DND-41 (cell line): ENCODE results near the gene DLGAP4.

Experiments
- ATAC-seq: fragments of 200-7000 bp; cut with Tn5 transposase; 3 replicates; pipeline ENCODE4 v1.9.1; 2021; ENCODE audit warnings: low read depth; ENCODE audit not compliant: insufficient read depth
- DNase-seq: peaks from one replicate; pipeline ENCODE4 v3.0.0-alpha.2; 2020
- H2AFZ ChIP-seq: 2 replicates; pipeline ENCODE4 v1.6.0; 2012; ENCODE audit warnings: low read depth, low read length
- H3K27ac ChIP-seq: 2 replicates; pipeline ENCODE4 v1.5.1; 2012; ENCODE audit warnings: low read length, inconsistent platforms
- H3K27me3 ChIP-seq: fragments of 200-600 bp; sonication (generic); 2 replicates; pipeline ENCODE4 v1.6.0; 2012; ENCODE audit warnings: low read length, mild to moderate bottlenecking, inconsistent platforms; ENCODE audit not compliant: insufficient read depth, poor library complexity
- H3K36me3 ChIP-seq: 2 replicates; pipeline ENCODE4 v1.5.1; 2012; ENCODE audit warnings: low read length, inconsistent platforms; ENCODE audit not compliant: insufficient read depth
- H3K4me1 ChIP-seq: 2 replicates; pipeline ENCODE4 v1.5.1; 2012; ENCODE audit warnings: mild to moderate bottlenecking, low read length; ENCODE audit not compliant: insufficient read depth
- H3K4me2 ChIP-seq: 2 replicates; pipeline ENCODE4 v1.6.0; 2012; ENCODE audit warnings: mild to moderate bottlenecking, moderate library complexity, low read length, inconsistent platforms; ENCODE audit not compliant: insufficient read depth
- H3K4me3 ChIP-seq, 2 experiments: fragments of 200-600 bp in 1 of 2; shearing (Covaris generic) in 1 of 2; 2 replicates each; pipeline ENCODE4 v1.5.1; 2012 to 2016; ENCODE audit warnings: inconsistent platforms in 2 of 2, low read length in 2 of 2, mild to moderate bottlenecking in 2 of 2, low read depth in 1 of 2, moderate library complexity in 1 of 2
- H3K79me2 ChIP-seq: 2 replicates; pipeline ENCODE4 v1.6.0; 2012; ENCODE audit warnings: low read length, inconsistent platforms; ENCODE audit not compliant: insufficient read depth
- H3K9ac ChIP-seq: 2 replicates; pipeline ENCODE4 v1.6.0; 2012; ENCODE audit warnings: low read depth, mild to moderate bottlenecking, inconsistent platforms, low read length, moderate library complexity
- H3K9me3 ChIP-seq: 2 replicates; pipeline ENCODE4 v1.5.1; 2012; ENCODE audit warnings: low read length, moderate library complexity, mild to moderate bottlenecking, inconsistent platforms; ENCODE audit not compliant: insufficient read depth, severe bottlenecking
- H4K20me1 ChIP-seq: 2 replicates; pipeline ENCODE4 v1.6.0; 2012; ENCODE audit warnings: low read length; ENCODE audit not compliant: insufficient read depth
- EZH2 ChIP-seq: IDR thresholded peaks from 3 replicates; pipeline ENCODE4 v1.6.1; 2012; ENCODE audit warnings: borderline replicate concordance, low read depth, mild to moderate bottlenecking, moderate library complexity, low read length, inconsistent platforms; ENCODE audit not compliant: severe bottlenecking
- TF ChIP-seq, protein P1 (sequence below): IDR thresholded peaks from 2 replicates; pipeline ENCODE4 v1.5.1; 2012; ENCODE audit warnings: borderline replicate concordance, low read length, moderate library complexity, mild to moderate bottlenecking; ENCODE audit not compliant: poor library complexity, severe bottlenecking; ENCODE audit errors: extremely low read depth

The DLGAP4 gene

DNA sequence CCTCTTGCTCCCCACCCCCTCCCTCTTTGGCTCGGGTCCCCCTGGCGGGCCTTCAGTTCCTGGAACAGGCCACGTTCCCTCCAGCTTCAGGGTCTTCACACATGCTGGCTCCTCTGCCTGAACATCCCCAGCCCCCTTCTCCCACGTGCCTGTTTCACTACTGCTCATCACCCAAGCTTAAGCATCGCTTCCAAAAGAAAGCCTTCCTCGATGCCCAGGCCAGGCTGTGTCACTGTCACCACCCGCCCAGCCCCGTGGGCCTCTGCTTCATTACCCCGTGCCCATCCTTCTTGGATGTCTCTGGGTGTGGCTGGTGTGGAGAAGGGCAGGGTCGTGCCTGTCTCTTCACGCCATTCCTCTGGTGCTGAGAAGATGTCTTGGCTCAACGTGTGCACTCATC, 2.8 kb downstream of the DLGAP4 start:
- H3K36me3 ChIP-seq: no peaks in the 10 kb centered on the region
- no peak overlapping the region for H3K9ac ChIP-seq
- H3K27ac ChIP-seq: no peak overlapping the region
- no peaks in the 10 kb centered on the region for H3K4me1 ChIP-seq
- ATAC-seq (no peak), DNase-seq (no peak)
- no peaks in the 10 kb centered on the region for H3K9me3 ChIP-seq
- no peak overlapping the region for H3K4me3 ChIP-seq
- H3K27me3 ChIP-seq: peaks cover under 1% of the 10 kb centered on the region
- no peak overlapping the region for H2AFZ ChIP-seq
- H4K20me1 ChIP-seq: peaks cover 5% of the 10 kb centered on the region
- no peak overlapping the region for H3K4me2 ChIP-seq
- TF ChIP-seq EZH2: no peak
- TF ChIP-seq, protein P1, sequence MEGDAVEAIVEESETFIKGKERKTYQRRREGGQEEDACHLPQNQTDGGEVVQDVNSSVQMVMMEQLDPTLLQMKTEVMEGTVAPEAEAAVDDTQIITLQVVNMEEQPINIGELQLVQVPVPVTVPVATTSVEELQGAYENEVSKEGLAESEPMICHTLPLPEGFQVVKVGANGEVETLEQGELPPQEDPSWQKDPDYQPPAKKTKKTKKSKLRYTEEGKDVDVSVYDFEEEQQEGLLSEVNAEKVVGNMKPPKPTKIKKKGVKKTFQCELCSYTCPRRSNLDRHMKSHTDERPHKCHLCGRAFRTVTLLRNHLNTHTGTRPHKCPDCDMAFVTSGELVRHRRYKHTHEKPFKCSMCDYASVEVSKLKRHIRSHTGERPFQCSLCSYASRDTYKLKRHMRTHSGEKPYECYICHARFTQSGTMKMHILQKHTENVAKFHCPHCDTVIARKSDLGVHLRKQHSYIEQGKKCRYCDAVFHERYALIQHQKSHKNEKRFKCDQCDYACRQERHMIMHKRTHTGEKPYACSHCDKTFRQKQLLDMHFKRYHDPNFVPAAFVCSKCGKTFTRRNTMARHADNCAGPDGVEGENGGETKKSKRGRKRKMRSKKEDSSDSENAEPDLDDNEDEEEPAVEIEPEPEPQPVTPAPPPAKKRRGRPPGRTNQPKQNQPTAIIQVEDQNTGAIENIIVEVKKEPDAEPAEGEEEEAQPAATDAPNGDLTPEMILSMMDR: no peak
- H3K79me2 ChIP-seq: no peaks in the 10 kb centered on the region

DNA sequence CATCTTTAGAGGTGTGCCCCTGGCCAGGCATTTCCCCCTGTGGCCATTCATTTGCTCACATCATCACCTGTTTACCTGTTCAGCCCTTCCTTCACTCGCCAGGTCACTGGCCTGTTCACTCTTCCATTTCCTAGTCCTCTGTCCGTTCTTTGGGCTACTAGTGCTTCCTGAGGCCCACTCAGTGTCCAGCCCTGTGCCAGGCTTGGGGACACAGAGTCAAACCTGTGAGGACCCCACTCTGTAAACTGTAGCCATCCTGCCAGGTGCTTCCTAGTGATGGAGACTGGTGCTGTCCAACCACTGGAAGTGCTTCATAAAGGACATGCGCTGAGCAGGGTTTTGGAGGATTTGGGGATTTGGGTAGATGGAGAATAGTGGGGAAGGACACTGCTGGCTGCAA, 3.5 kb downstream of the DLGAP4 start:
- H4K20me1 ChIP-seq: peaks cover 5% of the 10 kb centered on the region
- H3K36me3 ChIP-seq: no peaks in the 10 kb centered on the region
- ATAC-seq (no peak), DNase-seq (no peak)
- TF ChIP-seq, protein P1: no peak
- no peak for TF ChIP-seq EZH2
- no peak overlapping the region for H3K4me2 ChIP-seq
- H3K79me2 ChIP-seq: no peaks in the 10 kb centered on the region
- H2AFZ ChIP-seq: no peak overlapping the region
- no peak overlapping the region for H3K27ac ChIP-seq
- no peaks in the 10 kb centered on the region for H3K9me3 ChIP-seq
- no peak overlapping the region for H3K9ac ChIP-seq
- no peak overlapping the region for H3K4me3 ChIP-seq
- H3K27me3 ChIP-seq: no peaks in the 10 kb centered on the region
- H3K4me1 ChIP-seq: no peaks in the 10 kb centered on the region

DNA sequence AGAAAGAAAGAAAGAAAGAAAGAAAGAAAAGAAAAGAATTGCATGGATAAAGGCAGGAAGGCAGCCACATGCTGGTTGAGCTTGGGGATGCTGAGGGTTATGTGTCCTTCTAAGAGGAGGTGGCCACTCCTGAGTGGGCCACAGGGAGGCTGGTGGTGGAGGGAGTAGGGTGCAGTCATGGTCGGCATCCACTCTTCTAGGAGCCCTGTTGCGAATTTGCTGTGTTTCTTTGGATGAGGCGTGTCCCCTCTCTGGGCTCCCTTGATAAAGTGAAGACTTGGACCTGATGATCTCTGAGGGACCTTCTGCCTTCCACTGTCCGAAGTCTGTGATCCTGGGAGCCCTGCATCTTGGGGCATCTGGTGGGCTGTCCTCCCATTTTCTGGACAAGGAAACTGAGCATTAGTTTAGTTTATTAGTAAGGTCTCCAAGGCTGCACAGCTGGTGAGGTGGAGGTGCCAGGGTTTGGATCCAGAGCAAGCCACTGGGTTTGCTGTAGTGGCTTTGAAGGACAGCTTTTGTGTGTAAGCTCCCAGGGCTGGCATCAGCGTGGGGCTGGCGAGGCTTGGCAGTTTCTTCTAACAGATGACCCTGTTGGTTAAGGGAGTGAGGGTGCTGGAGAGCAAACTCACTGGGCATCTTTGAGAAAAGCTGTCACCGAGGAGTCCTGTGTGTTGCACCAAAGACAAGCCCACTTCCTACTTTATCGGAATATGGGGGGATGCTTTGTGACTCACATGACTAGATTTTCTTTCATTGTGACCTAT, 4.3 kb downstream of the DLGAP4 start:
- no peak overlapping the region for H3K9ac ChIP-seq
- H3K4me2 ChIP-seq: no peak overlapping the region
- no peak overlapping the region for H2AFZ ChIP-seq
- peaks cover 13% of the 10 kb centered on the region for H4K20me1 ChIP-seq
- no peaks in the 10 kb centered on the region for H3K9me3 ChIP-seq
- H3K4me3 ChIP-seq: no peak overlapping the region
- H3K79me2 ChIP-seq: no peaks in the 10 kb centered on the region
- no peaks in the 10 kb centered on the region for H3K36me3 ChIP-seq
- ATAC-seq (no peak), DNase-seq (no peak)
- TF ChIP-seq EZH2: no peak
- TF ChIP-seq, protein P1: no peak
- H3K4me1 ChIP-seq: no peaks in the 10 kb centered on the region
- H3K27me3 ChIP-seq: no peaks in the 10 kb centered on the region
- H3K27ac ChIP-seq: no peak overlapping the region
